Activated CD8-positive, alpha-beta T cell treated with anti-CD3 and anti-CD28 coated beads, Interleukin-2, amount 10 ng/mL, durations not matched to agents 7 days and 5 days (primary cell): ENCODE results near the gene TSPAN8. TPM values are rescaled to one million over a fixed set of nuclear protein-coding genes. Genes with fewer than 3 reads are reported as not detected.

ENCODE experiments used
- ATAC-seq: fragments of 150-1000 bp; cut with Tn5 transposase; one replicate; pipeline ENCODE4 v1.10.0; 2021; ENCODE audit warnings: moderate library complexity
- CTCF ChIA-PET: fragments of 350-600 bp; sonication (Branson Sonifier 250); formaldehyde crosslinking; loops from one replicate; lab custom pipeline; 2021; ENCODE audit warnings: antibody characterized with exemption; lab: Charles Lee
- POLR2A ChIA-PET: fragments of 350-600 bp; sonication (Branson Sonifier 250); formaldehyde crosslinking; loops from one replicate; lab custom pipeline; 2021; ENCODE audit warnings: antibody characterized with exemption; lab: Charles Lee
- DNase-seq: peaks from one replicate; pipeline ENCODE4 v3.0.0-alpha.2; 2020
- H3K27ac Mint-ChIP-seq: one replicate; pipeline ENCODE4 v1.8.0; 2021; ENCODE audit warnings: mild to moderate bottlenecking, mixed read lengths
- H3K27me3 Mint-ChIP-seq: one replicate; pipeline ENCODE4 v1.8.0; 2021; ENCODE audit warnings: low read depth, mixed read lengths
- H3K36me3 Mint-ChIP-seq: one replicate; pipeline ENCODE4 v1.8.0; 2021; ENCODE audit warnings: low read depth, mixed read lengths
- H3K4me1 Mint-ChIP-seq: one replicate; pipeline ENCODE4 v1.8.0; 2021; ENCODE audit warnings: low read depth, mixed read lengths
- H3K4me3 Mint-ChIP-seq: one replicate; pipeline ENCODE4 v1.8.0; 2021; ENCODE audit warnings: mild to moderate bottlenecking, mixed read lengths
- H3K9me3 Mint-ChIP-seq: one replicate; pipeline ENCODE4 v1.8.0; 2022; ENCODE audit warnings: mixed read lengths; ENCODE audit not compliant: insufficient read depth
- total RNA-seq, 2 experiments: library from RNA; stranded (reverse); gene quantifications; one replicate each; pipeline ENCODE4 v1.2.3, GENCODE V29; 2021

Gene TSPAN8
- total RNA-seq, 2 experiments from 2014 or later: not detected

- DNase-seq: no peak
- Mint-ChIP-seq H3K4me1 (no peaks in the 10 kb centered on the region), H3K9me3 (no peaks in the 10 kb centered on the region), H3K27ac (no peak overlapping the region), H3K27me3 (no peaks in the 10 kb centered on the region), H3K36me3 (no peaks in the 10 kb centered on the region), H3K4me3 (no peak overlapping the region)
- no peak for ATAC-seq
- ChIA-PET POLR2A (no interaction called here), CTCF (no interaction called here)
Measured at GRCh38 chr12:71108355-71108754, 49.4 kb downstream of the TSPAN8 start.

DNA sequence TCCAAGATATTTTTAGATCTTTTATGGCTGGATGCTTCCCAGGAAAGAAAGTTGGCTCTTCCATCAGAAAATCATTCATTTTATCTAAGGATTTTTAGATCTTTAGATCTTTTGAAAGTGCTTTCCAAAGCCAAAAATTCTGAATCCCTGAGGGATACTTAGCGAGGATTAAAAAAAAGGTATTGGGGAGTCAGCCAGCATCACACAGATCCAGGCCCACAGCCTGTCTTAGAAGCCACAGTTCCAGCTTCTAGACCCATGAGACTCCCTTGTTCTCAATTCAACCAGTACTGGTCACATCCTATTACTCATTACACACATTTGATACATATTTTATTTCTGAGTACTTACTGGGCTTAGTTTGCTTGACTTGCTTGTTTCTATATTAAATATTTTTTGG lies 49.9 kb downstream of the TSPAN8 start:
- H3K27me3 Mint-ChIP-seq: no peaks in the 10 kb centered on the region
- CTCF ChIA-PET: no interaction called here
- H3K27ac Mint-ChIP-seq: no peak overlapping the region
- H3K4me1 Mint-ChIP-seq: no peaks in the 10 kb centered on the region
- no peaks in the 10 kb centered on the region for H3K36me3 Mint-ChIP-seq
- POLR2A ChIA-PET: no interaction called here
- ATAC-seq (no peak), DNase-seq (no peak)
- no peak overlapping the region for H3K4me3 Mint-ChIP-seq
- H3K9me3 Mint-ChIP-seq: no peaks in the 10 kb centered on the region

- Mint-ChIP-seq H3K27me3 (no peaks in the 10 kb centered on the region), H3K9me3 (no peaks in the 10 kb centered on the region), H3K36me3 (no peaks in the 10 kb centered on the region), H3K4me1 (no peaks in the 10 kb centered on the region), H3K4me3 (no peak overlapping the region), H3K27ac (no peak overlapping the region)
- CTCF ChIA-PET: no interaction called here
- ATAC-seq: no peak
- no peak for DNase-seq
- POLR2A ChIA-PET: no interaction called here
Measured at GRCh38 chr12:71105956-71106355, 51.8 kb downstream of the TSPAN8 start.

DNA sequence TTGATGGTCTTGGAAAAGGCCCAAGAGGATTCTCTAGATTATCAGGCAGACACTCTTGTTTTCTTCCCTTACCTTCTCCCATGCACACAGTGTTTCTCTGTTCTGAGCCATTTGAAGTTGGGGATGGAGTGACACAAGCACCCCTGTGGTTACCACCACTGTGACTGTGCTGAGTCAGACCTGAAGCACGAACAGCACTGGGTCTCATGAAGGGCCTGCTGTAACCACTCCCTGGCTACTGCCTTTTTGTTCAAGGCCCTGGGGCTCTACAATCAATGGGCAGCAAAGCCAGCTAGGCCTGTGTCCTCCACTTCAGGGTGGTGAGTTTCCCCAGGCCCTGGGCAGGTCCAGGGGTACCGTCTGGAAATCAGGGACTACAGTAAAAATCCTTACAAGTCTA lies 65.5 kb downstream of the TSPAN8 start:
- ATAC-seq: no peak
- Mint-ChIP-seq H3K27me3 (no peaks in the 10 kb centered on the region), H3K4me3 (no peak overlapping the region), H3K4me1 (no peaks in the 10 kb centered on the region), H3K27ac (no peak overlapping the region), H3K36me3 (no peaks in the 10 kb centered on the region), H3K9me3 (peaks cover 20% of the 10 kb centered on the region)
- POLR2A ChIA-PET: no interaction called here
- no peak for DNase-seq
- CTCF ChIA-PET: no interaction called here

DNA sequence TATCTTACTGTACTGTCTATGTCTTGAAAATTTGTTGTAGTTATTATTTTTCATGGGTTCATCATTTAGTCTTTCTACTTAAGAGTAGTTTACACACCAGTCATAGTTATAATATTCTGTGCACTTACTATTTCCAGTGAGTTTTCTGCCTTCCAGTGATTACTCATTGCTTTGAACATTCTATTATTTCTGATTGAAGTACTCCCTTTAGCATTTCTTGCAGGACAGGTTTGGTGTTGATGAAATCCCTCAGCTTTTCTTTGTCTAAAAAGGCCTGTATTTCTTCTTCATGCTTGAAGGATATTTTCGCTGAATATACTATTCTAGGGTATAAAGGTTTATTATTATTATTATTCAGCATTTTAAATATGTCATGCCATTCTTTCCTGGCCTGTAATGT lies 66.8 kb downstream of the TSPAN8 start:
- ATAC-seq: no peak
- H3K27me3 Mint-ChIP-seq: no peaks in the 10 kb centered on the region
- DNase-seq: no peak
- no peaks in the 10 kb centered on the region for H3K4me1 Mint-ChIP-seq
- no peak overlapping the region for H3K27ac Mint-ChIP-seq
- POLR2A ChIA-PET: no interaction called here
- CTCF ChIA-PET: no interaction called here
- no peak overlapping the region for H3K4me3 Mint-ChIP-seq
- peaks cover 20% of the 10 kb centered on the region for H3K9me3 Mint-ChIP-seq
- H3K36me3 Mint-ChIP-seq: no peaks in the 10 kb centered on the region

DNA sequence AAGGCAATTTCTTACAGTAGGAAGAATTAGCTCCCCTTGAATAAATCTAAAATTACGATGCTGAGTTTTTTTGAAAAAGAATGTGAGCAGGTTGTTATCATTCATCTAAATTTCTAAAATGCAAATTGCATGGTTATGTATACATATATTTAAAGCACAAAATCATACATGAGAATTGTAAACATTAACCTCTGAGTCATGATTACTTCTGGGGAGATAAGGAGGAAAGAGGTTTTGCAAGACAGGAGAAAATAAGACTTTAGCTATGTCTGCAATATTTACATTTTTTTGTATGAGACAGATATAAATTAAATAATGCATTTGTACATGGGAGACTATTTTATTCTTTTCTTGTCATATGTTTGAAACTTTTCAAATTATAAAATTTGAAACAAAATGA lies 72.2 kb downstream of the TSPAN8 start:
- CTCF ChIA-PET: no interaction called here
- Mint-ChIP-seq H3K4me3 (no peak overlapping the region), H3K27ac (no peak overlapping the region), H3K9me3 (peaks cover under 1% of the 10 kb centered on the region), H3K4me1 (no peaks in the 10 kb centered on the region), H3K36me3 (no peaks in the 10 kb centered on the region), H3K27me3 (no peaks in the 10 kb centered on the region)
- DNase-seq: no peak
- no peak for ATAC-seq
- POLR2A ChIA-PET: no interaction called here

GRCh38 chr12:71075743-71076142 lies 82.1 kb downstream of the TSPAN8 start:
- Mint-ChIP-seq H3K9me3 (peaks cover 3% of the 10 kb centered on the region), H3K36me3 (no peaks in the 10 kb centered on the region), H3K27me3 (no peaks in the 10 kb centered on the region), H3K27ac (no peak overlapping the region), H3K4me1 (no peaks in the 10 kb centered on the region), H3K4me3 (no peak overlapping the region)
- ChIA-PET CTCF (no interaction called here), POLR2A (no interaction called here)
- DNase-seq (no peak), ATAC-seq (no peak)

Other genes starting within 250 kb of the TSPAN8 start
- gene PTPRR, start 237.3 kb downstream of the TSPAN8 start, total RNA-seq: not detected